ENCODE results near the gene CSTF1.

GRCh38 chr20:56429502-56429901 is 37.1 kb downstream of the CSTF1 start:
- no peak for TF ChIP-seq EGR1 (IDR thresholded peaks at IDR 0.05; ENCODE audit: low read depth in 2 of 2)
- no peak for TF ChIP-seq RAD21 (IDR thresholded peaks at IDR 0.05)
- no peak for TF ChIP-seq MAX (IDR thresholded peaks at IDR 0.05)
- TF ChIP-seq CTCF (IDR thresholded peaks at IDR 0.05; ENCODE audit: low read depth, low read length, missing input control), result no peak
- TF ChIP-seq GABPA (IDR thresholded peaks at IDR 0.05 in 1 of 2, conservative IDR thresholded peaks at IDR 0.05 in 1 of 2), result no peak
- TF ChIP-seq HNF4A (conservative IDR thresholded peaks at IDR 0.05), result no peak
- TF ChIP-seq ATF3 (IDR thresholded peaks at IDR 0.05), result no peak
- TF ChIP-seq SP1 (IDR thresholded peaks at IDR 0.05), result no peak
- no peak for TF ChIP-seq YY1 (IDR thresholded peaks at IDR 0.05)
- no peak for TF ChIP-seq FOXA1 (IDR thresholded peaks at IDR 0.05)

Data from liver (tissue), 3 donors.